Cortex of kidney (tissue), 1 donor: ENCODE results near the gene PTPRN2.

Source experiments
- DNase-seq: peaks from one replicate; lab custom pipeline; 2025; lab: John Stamatoyannopoulos, UW

Gene PTPRN2

DNA sequence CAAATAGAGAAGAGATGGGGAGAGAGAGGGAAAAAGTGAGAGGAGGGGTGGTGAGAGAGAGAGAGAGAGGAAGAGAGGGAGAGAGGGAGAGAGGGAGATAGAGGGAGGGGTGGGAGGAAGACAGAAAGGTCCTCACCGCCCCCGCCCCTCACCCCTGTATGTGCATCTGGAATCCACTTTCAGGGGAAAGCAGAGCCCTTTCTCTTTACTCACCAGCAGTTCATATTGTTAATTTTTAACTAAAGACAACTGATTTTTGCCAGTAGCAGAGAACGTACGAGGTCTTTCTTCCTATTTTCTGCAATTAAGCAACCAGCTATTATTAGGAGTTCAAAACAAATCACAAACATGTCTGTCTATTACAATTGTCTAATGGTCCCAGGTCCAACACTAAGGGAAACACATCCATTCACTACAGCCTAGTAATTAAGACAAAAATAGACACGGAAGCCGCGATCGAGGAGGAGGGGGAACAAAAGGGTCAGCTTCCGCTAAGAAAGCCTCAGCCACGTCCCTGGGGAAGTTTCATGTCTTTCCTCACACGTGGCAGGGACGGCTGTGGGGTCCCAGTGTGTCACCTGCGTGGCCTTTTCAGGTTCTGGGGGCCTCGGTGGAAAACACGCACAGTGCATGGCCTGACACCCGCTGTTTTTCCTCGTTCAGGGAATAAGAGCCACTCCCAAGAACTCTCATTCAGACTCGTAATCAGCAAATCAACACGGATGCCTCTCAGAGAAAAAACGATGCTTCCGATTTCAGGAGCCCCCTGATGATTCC lies 572.0 kb downstream of the PTPRN2 start:
- no peak for DNase-seq

DNA sequence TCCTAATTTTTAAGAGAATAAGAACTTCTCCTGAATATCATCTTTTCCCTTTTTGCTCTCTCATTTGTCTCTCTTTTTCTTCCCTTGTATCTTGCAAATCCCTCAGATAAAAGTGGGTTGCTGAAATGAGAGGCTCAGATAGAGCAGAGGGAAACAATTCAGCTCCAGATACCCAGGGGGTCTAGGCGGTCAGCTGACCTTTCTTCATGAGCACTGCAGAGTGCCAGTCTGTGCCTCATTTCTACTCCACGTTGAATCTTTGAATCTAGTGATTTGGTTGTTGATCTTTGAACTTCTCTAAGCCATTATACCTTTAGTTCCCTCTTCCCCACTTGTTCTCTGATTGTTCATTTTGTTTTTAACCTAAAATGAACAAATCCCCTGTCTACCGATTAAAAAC lies 572.6 kb downstream of the PTPRN2 start:
- no peak for DNase-seq

DNA sequence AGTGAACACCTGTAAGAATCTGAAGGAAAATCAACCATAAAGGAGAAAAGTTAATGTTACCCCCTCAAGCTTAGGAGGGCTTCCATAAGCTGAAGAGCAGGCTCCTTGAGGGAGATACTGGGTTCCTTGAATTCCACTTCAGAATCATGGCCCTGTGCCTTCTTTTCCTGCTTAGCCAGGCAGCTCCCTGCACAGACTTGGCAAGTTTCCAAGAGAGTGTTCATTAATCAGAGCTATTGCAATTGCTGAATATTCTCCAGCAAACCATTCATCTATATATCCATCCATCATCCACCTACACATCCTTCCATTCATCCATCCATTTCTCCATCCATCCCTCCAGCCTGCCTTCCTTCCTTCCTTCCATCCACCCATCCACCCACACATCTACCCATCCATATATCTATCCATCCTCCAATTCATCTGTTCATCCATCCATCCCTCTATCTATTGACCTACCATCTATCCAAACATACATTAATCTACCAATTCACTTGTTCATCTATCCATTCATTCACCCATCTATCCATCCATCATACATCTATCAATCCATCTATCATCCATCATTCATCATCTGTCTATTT lies 574.4 kb downstream of the PTPRN2 start:
- DNase-seq: no peak

DNA sequence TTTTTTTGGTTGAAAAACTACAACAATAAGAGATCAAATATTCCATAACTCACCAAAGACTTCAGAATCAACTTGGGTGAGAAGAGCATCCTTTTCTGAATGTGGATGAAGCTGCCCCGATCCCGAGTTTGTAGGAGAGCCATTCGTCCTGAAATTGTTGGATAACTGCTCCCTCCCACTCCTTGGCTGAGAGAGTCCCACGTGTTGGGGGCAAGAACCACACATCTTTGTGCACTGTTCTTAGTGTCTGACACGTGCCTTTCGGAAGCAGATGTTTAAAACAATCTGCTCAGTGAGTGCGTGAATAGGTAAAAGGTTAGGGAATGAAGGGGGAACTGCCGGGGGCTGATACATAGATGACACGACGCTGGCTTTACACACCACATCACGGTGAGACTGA lies 575.7 kb downstream of the PTPRN2 start:
- DNase-seq: no peak

DNA sequence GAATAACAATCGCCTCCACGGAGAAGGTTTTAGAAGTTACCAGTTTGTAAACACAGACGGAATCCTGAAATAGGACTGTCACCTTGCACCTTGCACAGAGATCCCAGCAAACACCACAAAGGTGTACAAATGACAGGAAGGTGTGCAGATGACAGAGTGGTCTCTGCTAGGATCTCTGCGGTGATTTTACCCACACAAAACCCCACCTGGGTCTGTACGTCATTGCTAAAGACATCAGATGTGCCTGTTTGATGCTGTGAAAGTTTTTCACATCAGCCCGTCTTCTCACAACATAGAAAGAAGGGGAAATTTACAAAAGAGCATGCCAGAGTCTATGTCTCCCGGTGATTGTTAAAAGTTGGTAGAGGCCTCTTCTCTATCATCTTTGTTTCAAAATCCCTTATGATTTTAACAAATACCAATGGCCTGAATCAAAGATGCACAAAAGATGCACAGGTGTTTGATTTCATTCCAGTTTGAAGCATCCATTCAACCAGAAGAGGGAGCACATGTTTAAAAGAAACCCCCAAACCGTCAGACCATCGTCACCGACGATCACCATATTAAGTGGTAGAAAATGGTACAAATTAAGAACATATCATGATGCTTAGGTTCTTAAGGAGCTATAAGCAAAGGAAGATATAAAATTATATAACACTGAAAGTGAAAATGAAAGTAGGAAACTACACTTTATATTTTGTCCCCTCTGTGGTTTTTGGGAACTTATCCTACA lies 576.5 kb downstream of the PTPRN2 start:
- no peak for DNase-seq

DNA sequence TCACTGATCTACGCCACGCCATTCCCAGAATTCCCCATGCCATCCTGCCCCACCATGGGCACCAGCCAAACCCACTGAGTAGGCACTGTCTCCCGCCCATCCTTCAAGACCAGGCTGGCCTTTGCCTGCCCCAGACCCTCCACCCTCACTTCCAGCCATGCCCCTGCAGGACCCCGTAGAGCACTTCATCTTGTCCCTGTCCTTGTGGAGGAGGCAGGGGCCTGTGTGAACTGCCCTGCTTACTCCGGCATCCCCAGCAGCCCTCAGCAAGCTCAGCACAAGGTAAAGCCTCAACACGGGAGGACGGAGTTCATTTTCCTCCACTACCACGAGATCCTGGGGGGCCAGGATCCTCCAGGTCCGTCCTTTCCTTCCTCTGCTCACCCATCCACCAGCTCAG lies 577.7 kb downstream of the PTPRN2 start:
- no peak for DNase-seq

DNA sequence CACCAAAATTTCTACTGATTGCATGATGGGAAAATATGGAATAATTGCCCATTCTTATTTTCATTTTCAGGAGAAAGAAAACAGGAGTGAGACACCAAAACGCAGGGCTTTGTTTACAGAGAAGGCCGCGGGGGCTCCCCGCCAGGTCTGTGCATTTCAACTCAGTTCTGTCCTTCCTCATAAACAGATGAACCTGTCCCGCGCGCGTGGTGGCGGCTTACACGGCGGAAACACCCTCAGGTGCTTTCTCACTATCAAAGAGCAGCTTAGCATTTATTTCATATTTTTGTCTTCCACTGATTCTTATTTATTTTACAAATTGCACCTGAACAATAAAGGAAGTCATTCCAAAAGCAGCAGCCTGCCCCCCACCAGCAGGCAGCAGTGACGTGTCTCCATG lies 579.4 kb downstream of the PTPRN2 start:
- no peak for DNase-seq

DNA sequence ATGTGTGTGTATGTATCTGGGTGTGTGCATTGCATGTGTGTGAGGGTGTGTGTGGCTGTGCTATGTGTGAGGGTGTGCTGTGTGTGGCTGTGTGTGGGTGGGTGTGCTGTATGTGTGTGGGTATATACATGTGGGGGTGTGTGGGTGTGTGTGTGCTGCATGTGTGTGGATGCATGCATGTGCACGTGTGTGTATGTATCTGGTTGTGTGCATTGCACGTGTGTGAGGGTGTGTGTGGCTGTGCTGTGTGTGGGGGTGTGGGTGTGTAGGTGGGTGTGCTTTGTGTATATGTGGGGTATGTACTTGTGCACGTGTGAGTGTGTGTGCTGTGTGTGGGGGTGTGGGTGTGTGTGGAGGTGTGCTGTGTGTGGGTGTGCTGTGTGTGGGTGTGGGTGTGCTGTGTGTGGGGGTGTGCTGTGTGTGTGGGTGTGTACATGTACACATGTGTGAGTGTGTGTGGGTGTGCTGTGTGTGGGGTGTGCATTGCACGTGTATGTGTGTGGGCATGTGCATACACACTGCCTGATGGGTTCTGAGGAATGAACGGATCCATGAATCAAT lies 579.8 kb downstream of the PTPRN2 start:
- DNase-seq: no peak

DNA sequence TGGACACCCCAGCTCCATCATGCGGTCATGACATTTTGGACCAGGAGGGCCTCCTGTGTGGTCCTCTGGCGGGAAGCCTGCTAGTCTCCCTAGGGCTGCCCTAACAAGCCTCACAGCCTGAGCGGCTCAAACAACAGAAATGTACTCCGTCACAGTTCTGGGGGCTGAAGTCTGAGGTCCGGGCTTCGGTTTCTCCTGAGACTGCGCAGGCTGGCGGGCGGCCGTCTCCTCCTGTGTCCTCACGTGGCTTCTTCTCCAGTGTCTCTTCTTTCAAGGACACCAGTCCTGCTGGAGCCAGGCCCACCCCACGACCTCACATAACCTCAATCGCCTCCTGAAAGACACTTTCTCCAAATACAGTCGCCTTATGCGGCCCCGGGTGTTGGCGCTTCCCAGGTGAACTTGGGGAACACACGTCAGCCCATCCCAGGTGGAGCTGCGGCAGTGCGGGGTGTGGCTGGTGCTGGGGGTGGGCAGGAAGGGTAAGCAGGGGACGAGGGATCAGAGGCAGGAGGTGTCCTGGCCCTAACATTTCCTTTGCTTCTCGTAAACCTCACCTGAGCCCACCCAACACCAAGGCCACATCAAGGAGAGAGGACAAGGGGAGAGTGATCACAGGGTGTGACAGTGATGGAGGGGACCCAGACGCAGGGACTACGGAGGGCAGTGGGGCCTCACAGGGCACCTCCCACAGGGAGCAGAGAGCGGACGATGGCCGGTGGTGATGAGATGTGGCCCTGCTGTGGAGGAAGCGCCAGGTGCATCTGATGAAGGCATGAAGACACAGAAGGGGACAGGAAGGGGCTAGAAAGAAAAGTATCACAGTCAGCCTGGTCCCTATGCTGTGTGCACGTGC lies 580.6 kb downstream of the PTPRN2 start:
- DNase-seq: no peak

DNA sequence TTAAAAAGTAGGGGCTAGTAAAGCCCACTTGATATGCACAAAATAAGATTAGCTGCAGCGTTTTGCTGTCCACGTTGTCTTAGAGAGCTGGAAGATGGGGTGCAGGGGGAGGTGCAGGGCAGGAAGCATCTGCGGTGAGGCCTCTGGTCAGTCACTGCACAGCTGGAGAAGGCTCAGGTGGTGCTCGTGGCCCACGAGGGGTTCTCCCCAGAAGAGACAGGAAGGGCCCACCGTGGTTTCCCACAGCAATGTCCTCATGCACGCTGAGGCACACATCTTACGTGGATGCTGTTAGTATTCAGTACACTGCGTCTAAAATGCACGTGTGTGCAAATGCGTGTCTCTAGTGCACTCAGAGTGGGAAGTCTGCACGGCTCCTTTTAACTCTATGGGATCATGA lies 582.1 kb downstream of the PTPRN2 start:
- DNase-seq: no peak

DNA sequence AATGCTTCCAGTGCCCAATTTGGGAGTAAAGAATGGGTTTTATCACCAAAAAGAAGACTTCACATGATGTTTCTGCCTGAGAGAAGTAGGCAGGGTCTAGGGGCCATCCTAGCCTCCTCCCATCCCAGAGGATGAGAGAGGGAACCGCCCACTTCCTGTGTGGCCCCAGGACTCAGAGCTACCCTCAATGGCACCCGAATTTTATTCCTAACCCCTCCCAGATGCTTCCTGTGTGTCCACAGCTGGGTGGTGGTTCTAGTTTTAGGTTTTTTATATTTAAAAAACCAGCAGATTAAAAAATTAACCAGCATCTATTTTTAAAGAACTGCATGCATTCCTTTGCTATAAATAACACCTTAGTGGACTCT lies 583.5 kb downstream of the PTPRN2 start:
- no peak for DNase-seq

DNA sequence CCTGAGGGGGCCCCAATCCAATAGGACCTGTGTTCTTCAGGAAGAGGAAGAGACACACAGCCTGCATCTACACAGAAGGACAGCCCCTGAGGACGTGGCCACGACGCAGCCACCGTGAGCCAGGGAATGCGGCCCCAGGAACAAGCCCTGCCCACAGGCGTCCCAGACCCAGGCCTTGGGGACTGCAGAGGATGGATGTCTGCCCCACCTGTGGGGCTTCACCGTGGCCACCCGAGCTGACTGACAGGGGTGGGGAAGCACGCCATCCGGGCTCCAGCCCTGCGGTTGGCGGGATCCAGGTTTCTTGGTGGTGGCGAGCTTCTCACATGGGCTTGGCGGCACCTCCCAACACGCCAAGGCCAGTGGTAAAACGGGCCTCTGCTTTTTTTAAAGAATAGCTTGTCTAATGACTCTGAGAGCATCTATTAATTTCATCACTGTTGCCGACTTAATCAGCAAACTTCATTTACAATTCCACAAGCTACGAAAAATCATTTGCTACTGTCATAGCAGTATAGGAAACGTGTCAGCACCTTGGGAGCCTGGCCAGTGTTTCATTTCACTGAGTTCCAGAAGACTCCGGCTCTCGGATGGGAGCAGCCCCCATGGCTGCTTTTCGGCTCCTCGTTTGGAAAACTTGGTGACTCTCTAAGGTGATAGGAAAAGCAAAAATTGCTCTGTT lies 584.0 kb downstream of the PTPRN2 start:
- no peak for DNase-seq

DNA sequence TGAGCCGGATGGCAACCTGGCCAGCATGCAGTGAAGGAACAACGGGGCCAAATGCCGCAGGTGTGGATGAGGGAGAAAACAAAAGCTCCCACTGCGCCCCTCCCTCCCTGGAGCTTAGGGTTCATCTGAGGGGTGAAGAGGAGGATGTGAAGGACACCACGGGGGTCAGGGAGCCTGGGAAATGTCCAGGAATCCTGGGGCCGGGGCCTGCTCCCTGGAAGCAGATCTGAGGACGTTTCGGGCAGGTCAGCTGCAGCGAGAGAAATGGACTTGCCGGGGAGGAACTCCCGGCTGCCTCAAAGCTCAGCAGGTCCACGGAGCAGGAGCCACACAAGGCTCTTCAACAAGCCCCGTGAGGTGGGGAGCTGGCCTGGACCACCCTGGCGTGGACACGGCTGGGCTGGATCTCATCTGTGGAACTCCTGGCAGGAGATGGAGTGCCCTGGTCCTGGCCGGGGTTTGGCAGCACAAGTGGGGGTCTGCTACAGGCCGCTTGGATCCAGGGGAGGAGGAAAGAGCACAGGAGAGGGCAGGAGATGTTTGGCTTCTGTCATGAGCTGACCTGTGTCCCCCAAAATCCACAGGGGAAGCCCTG lies 585.0 kb downstream of the PTPRN2 start:
- DNase-seq: no peak

DNA sequence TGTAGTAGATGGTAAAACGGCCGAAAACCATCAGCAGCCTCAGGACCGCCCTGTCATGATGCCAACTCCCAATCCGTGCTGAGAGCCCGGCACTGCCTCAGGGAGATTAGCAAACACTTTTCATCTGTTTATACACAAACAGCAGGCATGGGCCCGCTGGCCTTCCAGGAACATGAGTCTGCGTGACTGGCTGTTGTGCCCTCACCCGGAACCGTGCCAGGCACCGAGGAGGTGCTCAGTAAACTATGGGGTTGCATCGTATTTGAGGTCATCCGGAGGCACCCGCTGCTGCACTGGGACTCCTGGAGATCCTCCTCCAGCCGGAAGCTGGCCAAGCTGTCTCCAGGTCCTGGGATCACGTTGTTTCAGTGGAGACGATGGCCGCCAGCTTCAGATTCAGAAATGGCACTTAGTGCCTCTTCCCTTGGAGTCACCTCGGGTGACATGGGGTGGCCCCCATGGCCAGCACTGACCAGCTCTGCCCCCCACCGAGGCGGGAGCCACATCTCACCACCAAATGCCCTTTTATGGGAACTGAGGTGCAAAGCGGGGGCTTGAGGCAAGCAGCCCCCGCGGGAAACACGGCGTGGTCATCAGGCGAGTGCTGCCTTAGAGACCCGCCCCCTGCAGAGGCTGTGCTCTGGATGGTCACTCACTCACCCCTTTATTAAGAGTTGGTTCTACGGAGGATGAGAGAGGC lies 585.9 kb downstream of the PTPRN2 start:
- DNase-seq: no peak

DNA sequence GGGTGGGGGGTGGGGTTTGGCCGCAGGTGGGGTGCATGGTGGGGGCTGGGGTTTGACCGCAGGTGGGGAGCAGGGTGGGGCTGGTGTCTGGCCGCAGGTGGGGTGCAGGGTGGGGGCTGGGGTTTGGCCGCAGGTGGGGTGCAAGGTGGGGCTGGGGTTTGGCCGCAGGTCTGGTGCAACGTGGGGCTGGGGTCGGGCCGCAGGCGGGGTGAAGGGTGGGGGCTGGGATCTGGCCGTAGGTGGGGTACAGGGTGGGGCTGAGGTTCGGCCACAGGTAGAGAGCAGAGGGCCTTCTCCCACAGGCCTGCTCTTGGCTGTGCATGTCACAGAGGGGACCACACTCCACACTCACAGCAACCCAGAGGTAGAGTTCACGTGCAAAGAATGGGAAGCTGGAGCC lies 586.6 kb downstream of the PTPRN2 start:
- no peak for DNase-seq

DNA sequence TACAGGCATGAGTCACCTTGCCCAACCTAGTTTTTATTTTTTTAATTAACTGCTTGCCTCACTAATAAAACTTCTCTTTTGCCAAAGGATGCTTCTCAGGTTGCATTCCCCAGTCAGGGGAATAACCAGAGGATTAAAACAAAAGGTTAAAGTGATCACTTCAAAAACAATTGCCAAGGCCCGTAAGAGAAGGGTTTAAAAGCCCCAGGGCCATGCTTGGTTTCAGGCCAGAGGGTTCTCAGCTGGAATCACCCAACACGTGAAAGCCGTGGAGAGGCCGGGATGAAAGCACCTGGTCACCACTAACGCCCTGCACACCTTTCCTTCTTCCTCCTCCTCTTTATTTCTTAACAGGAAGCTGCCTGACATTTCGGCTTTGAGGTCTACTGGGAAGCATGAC lies 587.5 kb downstream of the PTPRN2 start:
- DNase-seq: no peak

DNA sequence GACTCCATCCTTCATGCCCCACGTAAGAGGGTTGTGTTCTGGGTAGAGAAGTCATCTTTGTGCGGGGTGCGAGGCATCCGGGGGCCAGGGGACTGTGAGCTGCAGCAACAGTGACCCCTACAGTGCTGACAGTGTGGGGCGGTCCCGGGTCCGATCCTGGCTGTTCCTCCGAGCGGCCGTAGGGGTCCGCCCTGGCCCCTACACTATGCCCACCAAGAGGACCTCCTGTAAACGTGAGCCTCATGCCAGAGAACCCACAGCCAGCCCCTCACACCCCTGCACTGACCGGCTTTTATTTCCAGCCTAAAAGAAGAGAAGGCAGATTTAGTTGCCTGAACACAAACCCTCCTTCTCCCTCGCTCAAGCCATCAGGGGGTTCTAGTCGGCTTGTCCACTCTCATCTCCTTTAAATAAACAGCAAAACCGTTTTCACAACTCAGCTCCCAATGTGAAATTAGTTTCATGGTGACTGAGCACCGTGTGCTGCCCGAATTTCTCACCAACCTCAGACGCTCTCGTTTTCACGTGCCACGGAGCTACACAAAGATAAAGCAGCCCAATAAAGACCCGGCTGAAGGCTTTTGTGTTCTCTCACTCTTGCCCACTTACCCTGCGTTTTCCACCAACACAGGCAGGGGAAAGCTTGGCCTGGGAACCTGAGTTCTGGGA lies 588.6 kb downstream of the PTPRN2 start:
- no peak for DNase-seq

DNA sequence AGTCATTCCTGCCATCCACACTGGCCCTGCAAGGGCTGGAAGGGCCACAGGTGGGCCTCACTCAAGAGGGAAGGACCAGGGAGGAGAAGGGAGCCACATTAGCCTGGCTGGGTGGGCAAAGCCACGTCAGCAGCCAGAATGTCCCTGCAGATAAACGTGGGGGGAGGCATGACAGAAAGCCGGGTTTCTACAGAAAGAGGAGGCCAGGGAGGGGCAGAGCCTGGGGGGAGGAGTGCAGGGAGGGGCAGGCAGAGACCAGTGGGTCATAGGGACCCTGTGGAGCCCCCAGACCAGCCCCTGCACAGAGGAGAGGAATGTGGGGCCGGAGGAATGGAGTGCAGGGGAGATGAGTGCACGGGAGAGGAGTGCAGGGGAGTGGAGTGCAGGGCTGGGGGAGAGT lies 590.2 kb downstream of the PTPRN2 start:
- DNase-seq: no peak

DNA sequence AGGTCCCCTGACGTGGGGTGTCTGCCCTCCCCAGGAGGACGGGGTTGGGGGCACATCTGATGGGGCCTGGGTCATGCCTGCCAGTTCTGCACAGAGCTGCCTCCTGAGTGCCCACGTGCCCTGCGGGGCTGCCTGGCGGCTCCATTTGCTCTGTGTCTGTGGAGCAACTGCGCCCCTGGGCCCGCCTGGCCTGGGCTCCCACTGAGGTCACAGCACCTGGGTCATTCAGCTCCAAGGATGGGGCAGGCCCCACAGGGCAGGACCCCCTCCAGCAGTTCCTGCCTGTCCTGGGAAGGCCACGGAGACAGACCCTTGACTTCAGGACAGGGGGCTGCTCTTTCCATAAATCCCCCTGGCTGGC lies 590.6 kb downstream of the PTPRN2 start:
- no peak for DNase-seq
